K562 (cell line): ENCODE measurements around the gene KRT35. TPM values are rescaled to one million over a fixed set of nuclear protein-coding genes. Genes with fewer than 3 reads are reported as not detected.

Source experiments
- ATAC-seq: fragments of 200-7000 bp; cut with Tn5 transposase; 3 replicates; pipeline ENCODE4 v1.9.1; 2020; ENCODE audit warnings: moderate library complexity
- BruUV-seq: library from RNA; stranded (reverse); fragments of 400-500 nt; replicated peaks from 2 replicates; lab custom pipeline; 2021; lab: Mats Ljungman, UMichigan
- CTCF ChIA-PET: fragments of 300-600 bp; formaldehyde crosslinking; extraction: SDS; loops from one replicate; lab custom pipeline; 2021; ENCODE audit warnings: low intra/inter-chr PET ratio; lab: Yijun Ruan, JAX
- POLR2A ChIA-PET: fragments of 300-600, 350-650 bp; sonication (Branson Sonifier 250); formaldehyde crosslinking; extraction: SDS; loops from one replicate; lab custom pipeline; 2021; ENCODE audit warnings: antibody characterized with exemption, inconsistent platforms; lab: Yijun Ruan, JAX
- DNase-seq, 4 experiments: peaks; one replicate each; pipeline versions ENCODE4 v3.0.0 to v3.0.0-alpha.2; 2011 to 2018; ENCODE audit warnings: low spot score in 3 of 4, mixed read lengths in 3 of 4; ENCODE audit errors: extremely low read depth in 1 of 4
- FAIRE-seq: peaks from 2 replicates; lab custom pipeline; 2011; peaks lifted over from hg19 to GRCh38; lab: Jason Lieb, UNC
- H2AFZ ChIP-seq: 2 replicates; pipeline ENCODE4 v1.6.0; 2011; ENCODE audit warnings: low read depth, low read length, control low read depth, inconsistent platforms
- H3K27ac ChIP-seq: fragments of 200-600 bp; 3 replicates; pipeline ENCODE4 v1.8.0; 2011; ENCODE audit warnings: low read depth, mild to moderate bottlenecking, control low read depth, inconsistent platforms, low read length, moderate library complexity, mixed read lengths; ENCODE audit errors: extremely low read depth
- H3K27me3 ChIP-seq, 2 experiments: fragments of 300-600 bp in 1 of 2; 2 replicates in 1 of 2; 3 replicates in 1 of 2; pipeline versions ENCODE4 v1.6.0 to v1.8.0; 2011; ENCODE audit warnings: inconsistent platforms in 2 of 2, low read length in 2 of 2, mild to moderate bottlenecking in 1 of 2, mixed read lengths in 1 of 2, moderate library complexity in 1 of 2; ENCODE audit not compliant: control insufficient read depth in 2 of 2, insufficient read depth in 2 of 2
- H3K36me3 ChIP-seq: fragments of 300-600 bp; 3 replicates; pipeline ENCODE4 v1.8.0; 2011; ENCODE audit warnings: mild to moderate bottlenecking, low read length, inconsistent platforms; ENCODE audit not compliant: control insufficient read depth, insufficient read depth
- H3K4me1 ChIP-seq, 2 experiments: fragments of 200-600 bp in 1 of 2; replicated peaks in 1 of 2; 2 replicates in 1 of 2; 3 replicates in 1 of 2; pipeline versions ENCODE4 v1.5.1 to v1.8.0; 2011; ENCODE audit warnings: inconsistent platforms in 2 of 2, low read length in 2 of 2, mild to moderate bottlenecking in 1 of 2, mixed read lengths in 1 of 2, moderate library complexity in 1 of 2; ENCODE audit not compliant: control insufficient read depth in 2 of 2, insufficient read depth in 2 of 2
- H3K4me2 ChIP-seq: 2 replicates; pipeline ENCODE4 v1.6.1; 2011; ENCODE audit warnings: low read length, control low read depth, inconsistent platforms, mixed read lengths; ENCODE audit not compliant: insufficient read depth
- H3K4me3 ChIP-seq: fragments of 200-600 bp; sonication (generic), shearing (Covaris generic); 2 replicates; pipeline ENCODE4 v1.5.1; 2016; ENCODE audit warnings: control low read depth, inconsistent platforms
- H3K79me2 ChIP-seq: fragments of 200-600 bp; 3 replicates; pipeline ENCODE4 v1.8.0; 2011; ENCODE audit warnings: low read length, inconsistent platforms; ENCODE audit not compliant: control insufficient read depth, insufficient read depth
- H3K9ac ChIP-seq, 2 experiments: 2 replicates each; pipeline versions ENCODE4 v1.6.0 to v1.6.1; 2011; ENCODE audit warnings: low read depth in 2 of 2, low read length in 2 of 2, control low read depth in 1 of 2, inconsistent platforms in 1 of 2, mild to moderate bottlenecking in 1 of 2, mixed read lengths in 1 of 2; ENCODE audit not compliant: insufficient read depth in 1 of 2
- H3K9me1 ChIP-seq: one replicate; pipeline ENCODE4 v1.6.0; 2011; ENCODE audit warnings: inconsistent platforms, mild to moderate bottlenecking, low read length, moderate library complexity; ENCODE audit not compliant: control insufficient read depth, insufficient read depth
- H3K9me3 ChIP-seq: replicated peaks from 2 replicates; pipeline ENCODE4 v1.5.1; 2011; ENCODE audit warnings: low read depth, low read length, inconsistent platforms; ENCODE audit not compliant: control insufficient read depth, insufficient read depth
- H4K20me1 ChIP-seq: replicated peaks from 2 replicates; pipeline ENCODE4 v1.6.1; 2011; ENCODE audit warnings: low read length, inconsistent platforms, mixed read lengths; ENCODE audit not compliant: control insufficient read depth, insufficient read depth
- ADNP ChIP-seq: fragments of 200-800 bp; sonication (Bioruptor generic); IDR thresholded peaks from 2 replicates; pipeline ENCODE4 v1.6.1; 2016; ENCODE audit warnings: missing genetic modification characterization, missing compliant biosample characterization
- ARID1B ChIP-seq: fragments of 450-650 bp; IDR thresholded peaks from 2 replicates; pipeline ENCODE4 v1.6.1; 2016; ENCODE audit warnings: antibody characterized with exemption, mild to moderate bottlenecking, inconsistent platforms
- C11orf30 ChIP-seq: fragments of 450-650 bp; IDR thresholded peaks from 2 replicates; pipeline ENCODE4 v1.6.1; 2016; ENCODE audit warnings: low read depth, mild to moderate bottlenecking
- ESRRB ChIP-seq: fragments of 250-450 bp; sonication (Bioruptor Pico); IDR thresholded peaks from 2 replicates; pipeline ENCODE4 v1.5.0; 2020; ENCODE audit warnings: mild to moderate bottlenecking, moderate library complexity, borderline replicate concordance
- HNRNPH1 ChIP-seq: fragments of 200-400 bp; formaldehyde crosslinking; optimal IDR thresholded peaks from 2 replicates; pipeline ENCODE3; 2017; ENCODE audit warnings: low read depth, mild to moderate bottlenecking, low read length, moderate library complexity
- MCM2 ChIP-seq: fragments of 450-650 bp; IDR thresholded peaks from 2 replicates; pipeline ENCODE4 v1.6.1; 2017; ENCODE audit warnings: low read depth, mild to moderate bottlenecking
- MEF2A ChIP-seq: IDR thresholded peaks from 2 replicates; pipeline ENCODE4 v1.6.1; 2011; ENCODE audit warnings: low read depth, mild to moderate bottlenecking, low read length, moderate library complexity; ENCODE audit not compliant: control insufficient read depth
- MYBL2 ChIP-seq, 2 experiments: fragments of 450-650 bp in 1 of 2; sonication (generic) in 1 of 2; formaldehyde crosslinking in 1 of 2; IDR thresholded peaks; 2 replicates each; pipeline versions ENCODE4 v1.6.1 to v1.8.1; 2017 to 2022; ENCODE audit warnings: borderline replicate concordance in 1 of 2, inconsistent platforms in 1 of 2, low read depth in 1 of 2, mild to moderate bottlenecking in 1 of 2, missing genetic modification reagents in 1 of 2, moderate library complexity in 1 of 2
- SMARCA4 ChIP-seq: fragments of 450-650 bp; IDR thresholded peaks from 2 replicates; pipeline ENCODE4 v1.6.1; 2016
- TEAD2 ChIP-seq: fragments of 450-650 bp; IDR thresholded peaks from 2 replicates; pipeline ENCODE4 v1.6.1; 2016; ENCODE audit warnings: missing genetic modification characterization, control low read depth, missing compliant biosample characterization
- TOE1 ChIP-seq, 2 experiments: fragments of 450-650 bp in 1 of 2; sonication (generic) in 1 of 2; formaldehyde crosslinking in 1 of 2; IDR thresholded peaks; 2 replicates each; pipeline versions ENCODE4 v1.7.1 to v1.8.0; 2016 to 2022; ENCODE audit warnings: borderline replicate concordance in 2 of 2, mild to moderate bottlenecking in 2 of 2, antibody characterized with exemption in 1 of 2, inconsistent platforms in 1 of 2, low read depth in 1 of 2, missing genetic modification reagents in 1 of 2, moderate library complexity in 1 of 2
- ZC3H11A ChIP-seq: IDR thresholded peaks from 2 replicates; pipeline ENCODE4 v1.6.1; 2012; ENCODE audit warnings: low read depth, low read length, improper control_type of control experiment
- ZNF282 ChIP-seq: sonication (generic); formaldehyde crosslinking; IDR thresholded peaks from 2 replicates; pipeline ENCODE4 v1.8.1; 2023; ENCODE audit warnings: missing genetic modification reagents
- ZNF316 ChIP-seq: fragments of 450-650 bp; IDR thresholded peaks from 2 replicates; pipeline ENCODE4 v1.6.1; 2016
- WGBS: fragments of 100-300 bp; shearing (Covaris generic); methylation state at CpG from one replicate; pipeline ENCODE4 v1.1.6; 2016; ENCODE audit warnings: low coverage, mixed read lengths; ENCODE audit not compliant: insufficient coverage; ENCODE audit errors: missing lambda C conversion rate; 5-methylcytosine and 5-hydroxymethylcytosine counted together
- in situ Hi-C: fragments of 300-500 bp; cut with MboI; formaldehyde crosslinking; loops from 4 replicates; pipeline ENCODE4 v1.15.0; 2018; ENCODE audit warnings: inconsistent platforms, mixed read lengths
- intact Hi-C: fragments of 100-400 bp; cut with micrococcal nuclease; formaldehyde crosslinking; loops from 2 replicates; pipeline ENCODE4 v1.14.2; 2022
- polyA plus RNA-seq, 8 experiments: library from polyadenylated mRNA; depleted of rRNA in 4 of 8; stranded (reverse) in 5 of 8; unstranded in 3 of 8; fragments of >200 nt; fragmentation: Nextera tagmentation in 2 of 8; fragmentation: Illumina TruSeq in 1 of 8; extraction: Ambion mirVana in 2 of 8; extraction: Trizol in 1 of 8; gene quantifications; 2 replicates each; pipeline versions ENCODE4 v1.2.1 to v1.2.3, GENCODE V29; 2011 to 2014; ENCODE audit warnings: inconsistent platforms in 1 of 8, missing spikeins in 1 of 8
- total RNA-seq, 7 experiments: library from RNA; depleted of rRNA in 6 of 7; stranded (reverse); fragments of >200 nt in 6 of 7; fragmentation: Illumina TruSeq in 2 of 7; extraction: Trizol in 2 of 7; gene quantifications; 2 replicates each; pipeline versions ENCODE4 v1.2.1 to v1.2.3, GENCODE V29; 2011 to 2021; ENCODE audit warnings: low replicate concordance in 1 of 7
- TF ChIP-seq, protein P1 (sequence below): fragments of 450-650 bp; IDR thresholded peaks from 2 replicates; pipeline ENCODE4 v1.6.1; 2017; ENCODE audit warnings: antibody characterized with exemption
- TF ChIP-seq, protein P2 (sequence below): fragments of 450-650 bp; formaldehyde crosslinking; IDR thresholded peaks from 2 replicates; pipeline ENCODE4 v1.4.0; 2020; ENCODE audit warnings: mild to moderate bottlenecking, moderate library complexity
- TF ChIP-seq, protein P3 (sequence below): fragments of 250-450 bp; sonication (Bioruptor Pico); IDR thresholded peaks from 2 replicates; pipeline ENCODE4 v1.5.0; 2022; ENCODE audit warnings: mild to moderate bottlenecking

KRT35 gene
- total and polyA plus RNA-seq, 9 of the 15 experiments (the other 6 are each of a cell fraction or from before 2014, with no cell fraction given), result not detected

DNA sequence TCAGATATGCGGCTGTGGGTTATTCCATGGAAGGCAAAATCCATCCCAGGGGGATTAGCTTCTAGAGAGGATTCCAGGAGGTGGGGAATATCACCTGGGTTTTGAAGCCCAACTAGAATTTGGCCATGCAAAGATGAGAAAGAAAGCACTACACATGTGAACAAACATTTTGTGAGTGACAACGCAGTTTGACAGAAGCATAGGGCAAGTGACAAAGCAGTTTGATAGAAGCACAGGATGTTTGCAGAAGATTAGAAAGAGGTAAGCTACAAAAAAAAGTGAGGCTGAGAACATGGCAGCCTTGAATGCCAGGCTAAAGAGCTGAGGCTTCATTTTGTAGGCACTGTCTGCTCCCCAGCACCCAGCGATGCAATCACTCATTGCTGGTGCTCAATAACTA is 27.9 kb downstream of the KRT35 start:
- H3K9me1 ChIP-seq, result no peaks in the 10 kb centered on the region
- no peaks in the 10 kb centered on the region for H3K4me1 ChIP-seq
- in situ Hi-C loops (no loop called here), intact Hi-C loops (no loop called here)
- 0% methylated on average over 3 of the region's 3 CpGs for whole genome bisulfite sequencing
- POLR2A ChIA-PET, result interaction anchor here (0.7 kb wide), 1 partner anchor 84 kb away, joined by 3 read pairs; the partner anchor contains the start of gene KRT33B
- no peak overlapping the region for H3K4me2 ChIP-seq
- ATAC-seq, result no peak
- no peak for FAIRE-seq
- H4K20me1 ChIP-seq, result no peaks in the 10 kb centered on the region
- H3K9ac ChIP-seq, result no peak overlapping the region
- H3K4me3 ChIP-seq, result no peak overlapping the region
- DNase-seq, result no peak
- no TSS peak for BruUV-seq
- H3K79me2 ChIP-seq, result no peaks in the 10 kb centered on the region
- no peak overlapping the region for H2AFZ ChIP-seq
- H3K36me3 ChIP-seq, result no peaks in the 10 kb centered on the region
- CTCF ChIA-PET, result no interaction called here
- H3K27ac ChIP-seq, result no peak overlapping the region
- H3K27me3 ChIP-seq, result peaks cover 2 to 4% of the 10 kb centered on the region in 2 experiments; a peak in 1 of 5 replicates
- H3K9me3 ChIP-seq, result no peaks in the 10 kb centered on the region; the same call in 1 of the 2 replicates
- TF ChIP-seq MCM2 (no peak), ESRRB (CRISPR knock-in tag) (no peak), MYBL2 (IDR thresholded peaks at IDR 0.05; ENCODE audit: low read depth) (no peak), MYBL2 (CRISPR knock-in tag; IDR thresholded peaks at IDR 0.05; ENCODE audit: borderline replicate concordance) (no peak), ZNF316 (peak; percentile 78), ARID1B (0 out of 2 replicates have a peak, but pooled peaks have one; percentile 11), ADNP (no peak), MEF2A (no peak), C11orf30 (peak; percentile 55; the same call in 1 of the 2 replicates), HNRNPH1 (no peak), SMARCA4 (no peak), ZC3H11A (no peak), ZNF282 (CRISPR knock-in tag) (no peak), TEAD2 (tag) (no peak), TOE1 (IDR thresholded peaks at IDR 0.05; ENCODE audit: borderline replicate concordance) (no peak), TOE1 (CRISPR knock-in tag; IDR thresholded peaks at IDR 0.05; ENCODE audit: borderline replicate concordance, low read depth) (no peak)
- TF ChIP-seq, protein P1, sequence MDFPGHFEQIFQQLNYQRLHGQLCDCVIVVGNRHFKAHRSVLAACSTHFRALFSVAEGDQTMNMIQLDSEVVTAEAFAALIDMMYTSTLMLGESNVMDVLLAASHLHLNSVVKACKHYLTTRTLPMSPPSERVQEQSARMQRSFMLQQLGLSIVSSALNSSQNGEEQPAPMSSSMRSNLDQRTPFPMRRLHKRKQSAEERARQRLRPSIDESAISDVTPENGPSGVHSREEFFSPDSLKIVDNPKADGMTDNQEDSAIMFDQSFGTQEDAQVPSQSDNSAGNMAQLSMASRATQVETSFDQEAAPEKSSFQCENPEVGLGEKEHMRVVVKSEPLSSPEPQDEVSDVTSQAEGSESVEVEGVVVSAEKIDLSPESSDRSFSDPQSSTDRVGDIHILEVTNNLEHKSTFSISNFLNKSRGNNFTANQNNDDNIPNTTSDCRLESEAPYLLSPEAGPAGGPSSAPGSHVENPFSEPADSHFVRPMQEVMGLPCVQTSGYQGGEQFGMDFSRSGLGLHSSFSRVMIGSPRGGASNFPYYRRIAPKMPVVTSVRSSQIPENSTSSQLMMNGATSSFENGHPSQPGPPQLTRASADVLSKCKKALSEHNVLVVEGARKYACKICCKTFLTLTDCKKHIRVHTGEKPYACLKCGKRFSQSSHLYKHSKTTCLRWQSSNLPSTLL, result no peak
- TF ChIP-seq, protein P2, sequence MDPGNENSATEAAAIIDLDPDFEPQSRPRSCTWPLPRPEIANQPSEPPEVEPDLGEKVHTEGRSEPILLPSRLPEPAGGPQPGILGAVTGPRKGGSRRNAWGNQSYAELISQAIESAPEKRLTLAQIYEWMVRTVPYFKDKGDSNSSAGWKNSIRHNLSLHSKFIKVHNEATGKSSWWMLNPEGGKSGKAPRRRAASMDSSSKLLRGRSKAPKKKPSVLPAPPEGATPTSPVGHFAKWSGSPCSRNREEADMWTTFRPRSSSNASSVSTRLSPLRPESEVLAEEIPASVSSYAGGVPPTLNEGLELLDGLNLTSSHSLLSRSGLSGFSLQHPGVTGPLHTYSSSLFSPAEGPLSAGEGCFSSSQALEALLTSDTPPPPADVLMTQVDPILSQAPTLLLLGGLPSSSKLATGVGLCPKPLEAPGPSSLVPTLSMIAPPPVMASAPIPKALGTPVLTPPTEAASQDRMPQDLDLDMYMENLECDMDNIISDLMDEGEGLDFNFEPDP (CRISPR knock-in tag), result no peak
- TF ChIP-seq, protein P3, sequence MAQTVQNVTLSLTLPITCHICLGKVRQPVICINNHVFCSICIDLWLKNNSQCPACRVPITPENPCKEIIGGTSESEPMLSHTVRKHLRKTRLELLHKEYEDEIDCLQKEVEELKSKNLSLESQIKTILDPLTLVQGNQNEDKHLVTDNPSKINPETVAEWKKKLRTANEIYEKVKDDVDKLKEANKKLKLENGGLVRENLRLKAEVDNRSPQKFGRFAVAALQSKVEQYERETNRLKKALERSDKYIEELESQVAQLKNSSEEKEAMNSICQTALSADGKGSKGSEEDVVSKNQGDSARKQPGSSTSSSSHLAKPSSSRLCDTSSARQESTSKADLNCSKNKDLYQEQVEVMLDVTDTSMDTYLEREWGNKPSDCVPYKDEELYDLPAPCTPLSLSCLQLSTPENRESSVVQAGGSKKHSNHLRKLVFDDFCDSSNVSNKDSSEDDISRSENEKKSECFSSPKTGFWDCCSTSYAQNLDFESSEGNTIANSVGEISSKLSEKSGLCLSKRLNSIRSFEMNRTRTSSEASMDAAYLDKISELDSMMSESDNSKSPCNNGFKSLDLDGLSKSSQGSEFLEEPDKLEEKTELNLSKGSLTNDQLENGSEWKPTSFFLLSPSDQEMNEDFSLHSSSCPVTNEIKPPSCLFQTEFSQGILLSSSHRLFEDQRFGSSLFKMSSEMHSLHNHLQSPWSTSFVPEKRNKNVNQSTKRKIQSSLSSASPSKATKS (CRISPR knock-in tag), result no peak
